ENCODE results near the gene STRIT1. TPM values are rescaled to one million over a fixed set of nuclear protein-coding genes. Genes with fewer than 3 reads are reported as not detected.
"Not testable (repeated sequence)": the region's sequence is repeated elsewhere in the genome, so short reads cannot be mapped to it uniquely, and the experiment has no call there.

STRIT1 gene
- polyA plus RNA-seq, 3 donors: 1.9 TPM

DNA sequence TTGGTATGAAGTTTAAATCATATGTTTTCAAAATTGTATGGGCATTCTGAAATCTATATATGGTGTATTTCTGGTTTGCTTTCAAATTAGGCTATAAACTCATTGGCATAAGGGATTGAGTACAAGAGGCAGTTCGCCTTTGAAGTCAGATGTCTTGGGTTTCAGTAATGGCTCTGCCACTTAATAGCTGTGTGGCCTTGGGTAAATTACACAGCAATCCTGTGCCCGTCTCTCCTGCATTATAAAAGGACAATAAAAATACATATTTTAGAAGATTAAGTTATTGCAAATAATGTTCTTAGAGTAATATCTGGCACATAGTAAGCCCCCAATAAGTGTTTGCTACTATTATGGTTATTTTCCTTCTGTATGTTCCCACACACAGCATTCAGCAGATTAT, 20.4 kb upstream of the STRIT1 start:
- no peak for DNase-seq (ENCODE audit: low read depth in 3 of 3, low spot score in 2 of 3)

GRCh38 chr3:155313300-155313699, 19.8 kb upstream of the STRIT1 start:
- no peak for DNase-seq (ENCODE audit: low read depth in 3 of 3, low spot score in 2 of 3)

- no peak for DNase-seq (ENCODE audit: low read depth in 3 of 3, low spot score in 2 of 3)
Observed at GRCh38 chr3:155312781-155313180, 19.3 kb upstream of the STRIT1 start.

DNA sequence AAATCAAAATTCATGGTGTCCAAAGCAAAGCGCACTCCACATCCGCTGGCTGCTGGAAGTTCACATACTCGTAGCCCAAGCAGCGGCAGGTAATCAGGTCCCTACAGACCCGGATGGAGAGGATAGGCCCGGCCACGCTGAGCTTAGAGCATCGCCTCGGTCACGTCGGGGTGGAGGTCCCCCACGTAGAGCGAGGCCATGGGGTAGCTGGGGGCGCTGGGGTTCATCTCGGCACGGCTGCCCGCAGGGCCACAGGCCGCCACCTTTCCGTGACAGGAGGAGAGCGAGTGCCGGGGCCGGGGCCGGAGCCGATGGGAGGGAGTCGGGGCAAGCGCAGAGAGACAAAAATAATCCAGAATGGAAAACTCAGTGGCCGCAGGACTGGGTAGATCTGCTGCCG, 16.1 kb upstream of the STRIT1 start:
- DNase-seq (ENCODE audit: low read depth in 3 of 3, low spot score in 2 of 3): no peak

- DNase-seq (ENCODE audit: low read depth in 3 of 3, low spot score in 2 of 3): no peak
Observed at GRCh38 chr3:155308831-155309230, 15.3 kb upstream of the STRIT1 start.

DNA sequence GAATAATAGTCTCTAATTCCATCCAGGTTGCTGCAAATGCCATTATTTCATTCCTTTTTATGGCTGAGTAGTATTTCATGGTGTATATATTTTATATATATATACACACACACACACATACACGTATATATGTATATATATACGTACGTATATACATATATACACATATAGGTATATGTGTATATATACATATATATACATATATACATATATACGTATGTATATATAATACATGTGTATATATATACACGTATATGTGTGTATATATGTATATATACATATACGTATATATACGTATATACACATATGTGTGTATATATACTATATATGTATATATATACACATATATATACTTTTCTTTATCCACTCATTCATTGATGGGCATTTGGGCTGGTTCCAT, 13.7 kb upstream of the STRIT1 start:
- DNase-seq (ENCODE audit: low read depth in 3 of 3, low spot score in 2 of 3): no peak

DNA sequence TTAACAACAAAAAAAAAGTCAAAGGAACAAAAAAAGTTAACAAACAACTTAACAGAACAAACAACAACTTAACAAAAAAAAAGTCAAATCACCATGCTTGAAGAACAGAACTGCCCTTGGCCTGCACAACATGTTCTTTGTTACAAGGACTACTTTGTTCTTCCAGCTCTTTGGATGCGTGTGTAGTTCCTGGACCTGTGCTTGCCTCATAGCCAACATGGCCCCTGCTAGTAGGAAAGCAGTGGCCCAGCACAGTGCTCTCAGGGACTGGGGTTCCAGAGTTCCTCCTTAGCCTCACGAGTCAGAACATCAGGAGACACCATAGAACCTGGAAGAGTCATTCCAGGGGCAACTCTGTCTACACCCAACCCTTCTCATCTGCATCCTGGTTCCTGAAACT, 10.9 kb upstream of the STRIT1 start:
- no peak for DNase-seq (ENCODE audit: low read depth in 3 of 3, low spot score in 2 of 3)

DNA sequence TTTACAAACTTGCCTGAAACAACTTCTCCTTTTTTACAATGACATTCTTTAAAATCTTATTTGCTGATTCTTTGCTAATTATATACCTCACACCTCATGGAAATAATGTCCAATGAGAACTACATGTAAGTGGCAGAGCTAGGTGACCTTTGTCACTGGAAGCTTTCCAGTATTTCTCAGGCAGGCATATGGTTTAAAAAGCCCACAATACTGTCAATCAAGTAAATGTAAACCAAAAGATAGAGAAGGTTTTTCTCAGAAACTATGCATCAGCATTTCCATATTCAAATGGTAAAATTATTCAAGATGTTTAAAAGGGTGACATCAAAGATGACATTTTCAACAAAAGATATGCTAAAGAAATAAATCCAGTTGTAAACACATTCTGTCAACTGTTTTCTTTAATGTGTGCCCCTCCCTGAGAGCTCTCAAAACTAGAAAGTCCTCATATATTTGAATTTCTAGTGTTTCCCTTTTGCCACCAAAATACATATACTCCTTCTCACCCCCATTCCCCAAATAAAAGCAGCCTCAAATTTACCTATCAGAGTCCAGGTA, 10.1 kb upstream of the STRIT1 start:
- DNase-seq (ENCODE audit: low read depth in 3 of 3, low spot score in 2 of 3): no peak

- DNase-seq (ENCODE audit: low read depth in 3 of 3, low spot score in 2 of 3): no peak
Observed at GRCh38 chr3:155302891-155303290, 9.4 kb upstream of the STRIT1 start.

DNA sequence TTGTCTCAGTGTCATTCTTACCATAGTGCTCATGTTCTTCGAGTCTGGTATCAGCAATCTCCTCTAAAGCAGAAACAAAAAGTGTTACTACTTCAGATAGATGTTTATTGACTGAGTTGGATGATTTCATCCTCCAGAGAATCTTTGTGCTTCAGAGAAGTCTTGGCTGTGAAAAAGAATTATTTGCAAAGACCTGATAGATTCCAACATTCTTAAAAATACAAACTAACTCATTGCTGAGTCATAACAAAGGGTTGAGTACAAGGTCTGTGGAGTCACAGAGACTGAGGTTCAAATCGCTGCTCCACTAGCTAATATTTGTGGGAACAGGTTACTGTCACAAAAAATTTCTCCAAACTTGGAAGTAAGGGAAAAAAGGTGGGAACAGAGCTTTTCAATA, 9.0 kb upstream of the STRIT1 start:
- no peak for DNase-seq (ENCODE audit: low read depth in 3 of 3, low spot score in 2 of 3)

DNA sequence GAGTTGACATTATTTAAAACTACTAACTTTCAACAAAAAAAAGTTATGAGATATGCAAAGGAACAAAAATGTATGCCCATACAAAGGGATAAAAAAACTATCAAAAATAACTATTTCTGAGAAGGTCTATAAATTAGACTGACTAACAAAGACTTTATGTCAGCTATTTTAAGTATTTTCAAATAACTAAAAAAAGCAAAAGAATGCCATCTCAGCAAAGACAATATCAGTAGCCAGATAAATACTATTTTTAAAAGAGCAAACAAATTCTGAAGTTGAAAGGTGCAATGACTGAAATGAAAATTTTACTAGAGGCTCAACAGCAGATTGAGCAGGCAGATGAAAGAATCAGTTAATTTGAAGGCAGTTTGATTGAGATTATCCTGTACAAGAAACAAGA, 3.6 kb upstream of the STRIT1 start:
- DNase-seq (ENCODE audit: low read depth in 3 of 3, low spot score in 2 of 3): no peak

GRCh38 chr3:155296413-155296812, 2.9 kb upstream of the STRIT1 start:
- no peak for DNase-seq (ENCODE audit: low read depth in 3 of 3, low spot score in 2 of 3)

DNA sequence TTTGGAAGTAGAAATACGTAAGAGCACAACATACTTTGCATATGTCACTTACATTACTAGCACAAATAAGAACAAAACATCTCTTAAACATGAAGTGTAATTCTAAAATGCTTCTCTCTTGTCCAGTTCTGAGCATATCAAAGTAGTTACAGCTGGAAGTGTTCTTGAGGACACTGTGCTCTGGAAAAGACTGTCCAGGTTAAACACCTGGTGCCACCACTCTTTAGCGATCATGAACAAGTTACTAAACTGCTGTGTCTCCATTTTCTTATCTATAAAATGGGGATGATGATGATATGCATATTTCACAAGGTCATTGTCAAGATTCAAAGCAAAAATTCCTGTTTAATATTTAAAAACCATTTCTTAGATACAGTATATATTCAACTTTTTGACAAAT, 790 bp downstream of the STRIT1 start:
- DNase-seq (ENCODE audit: low read depth in 3 of 3, low spot score in 2 of 3): no peak

DNA sequence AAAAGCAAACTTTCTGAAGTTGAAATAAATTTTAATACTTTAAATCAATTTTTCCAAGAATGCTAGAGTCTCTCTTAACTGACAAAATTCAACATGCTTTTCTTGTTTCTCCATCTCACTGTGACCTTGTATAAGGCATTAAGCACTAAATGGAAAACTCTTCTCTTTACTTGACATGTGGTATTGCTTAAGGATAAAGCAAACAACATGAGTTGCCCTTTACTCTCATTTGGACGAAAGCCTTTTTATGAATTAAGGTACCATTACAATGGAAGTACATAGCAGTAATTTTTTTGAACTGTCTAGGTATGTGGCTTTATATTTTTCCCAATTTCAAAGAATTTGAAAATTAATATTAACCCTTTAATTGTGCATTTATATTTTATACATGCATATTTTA, 1.4 kb downstream of the STRIT1 start:
- DNase-seq (ENCODE audit: low read depth in 3 of 3, low spot score in 2 of 3): no peak

GRCh38 chr3:155286736-155287135, 6.7 kb downstream of the STRIT1 start:
- DNase-seq (ENCODE audit: low read depth in 3 of 3, low spot score in 2 of 3): no peak

- no peak for DNase-seq (ENCODE audit: low read depth in 3 of 3, low spot score in 2 of 3)
Observed at GRCh38 chr3:155285936-155286335, 7.5 kb downstream of the STRIT1 start.

DNA sequence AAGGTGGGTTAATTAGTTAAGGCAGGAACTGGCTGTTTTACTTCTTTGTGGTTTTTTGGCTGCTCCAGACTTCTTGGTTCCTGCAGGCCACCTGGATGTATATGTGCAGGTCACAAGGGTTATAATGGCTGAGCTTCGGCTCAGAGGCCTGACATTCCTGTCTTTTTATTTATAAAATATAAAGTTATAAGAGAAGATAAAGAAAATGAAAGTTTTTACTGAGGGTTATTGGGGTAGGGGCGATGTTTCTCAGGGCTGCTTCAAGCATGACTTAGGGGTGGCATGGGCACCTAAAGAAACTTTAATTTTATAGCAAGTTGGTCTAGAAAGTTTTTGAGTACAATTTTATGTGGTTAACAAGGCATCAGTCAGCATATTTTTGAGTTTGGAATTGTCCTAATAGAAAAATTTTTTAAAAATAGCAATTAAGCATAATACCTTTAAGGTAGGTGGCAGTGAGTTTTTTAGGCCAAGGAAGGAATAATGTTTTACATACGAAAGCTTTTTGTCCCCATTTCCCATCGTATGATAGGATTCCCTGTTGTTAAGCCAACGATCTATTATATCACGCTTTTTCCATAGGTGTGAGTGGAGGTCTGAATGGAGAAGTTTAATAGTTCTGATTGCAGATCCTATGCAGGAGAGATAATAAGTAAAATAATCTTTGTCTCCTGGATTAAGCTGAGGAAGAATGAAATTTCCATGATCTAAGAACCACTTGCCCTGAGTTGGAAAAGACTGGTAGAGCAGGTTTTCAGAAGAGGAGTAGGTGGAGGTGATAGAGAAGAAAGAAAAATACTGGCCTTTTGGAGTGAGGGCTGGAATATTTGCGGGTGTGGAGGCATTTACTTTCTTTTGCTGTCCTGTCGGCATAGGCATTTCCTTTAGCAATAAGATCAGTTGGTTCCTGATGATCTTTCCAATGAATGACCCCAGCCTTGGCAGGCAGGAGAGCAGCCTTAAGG, 10.1 kb downstream of the STRIT1 start:
- no peak for DNase-seq (ENCODE audit: low read depth in 3 of 3, low spot score in 2 of 3)

- DNase-seq (ENCODE audit: low read depth in 3 of 3, low spot score in 2 of 3): no peak
Observed at GRCh38 chr3:155282385-155283091, 10.9 kb downstream of the STRIT1 start.

- DNase-seq (ENCODE audit: low read depth in 3 of 3, low spot score in 2 of 3): no peak
Observed at GRCh38 chr3:155281912-155282311, 11.6 kb downstream of the STRIT1 start.

DNA sequence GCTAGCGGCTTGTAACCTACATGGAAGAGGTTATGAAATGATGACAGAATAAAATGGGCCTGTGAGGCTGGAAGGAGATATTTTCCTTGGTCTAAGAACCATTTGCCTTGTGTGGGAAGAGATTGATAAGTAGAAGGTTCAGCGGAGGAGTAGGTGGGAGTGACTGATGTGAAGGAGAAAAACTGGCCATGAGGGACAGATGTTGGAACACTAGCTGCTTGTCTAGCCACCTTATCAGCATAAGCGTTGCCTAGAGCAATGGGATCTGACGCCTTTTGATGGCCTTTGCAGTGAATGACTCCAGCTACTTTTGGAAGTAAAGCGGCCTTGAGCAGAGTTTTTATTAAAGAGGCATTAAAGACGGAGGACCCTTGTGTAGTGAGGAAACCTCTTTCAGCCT, 17.4 kb downstream of the STRIT1 start:
- DNase-seq (ENCODE audit: low read depth in 3 of 3, low spot score in 2 of 3): not testable (repeated sequence)

GRCh38 chr3:155275159-155275754, 18.2 kb downstream of the STRIT1 start:
- not testable (repeated sequence) for DNase-seq (ENCODE audit: low read depth in 3 of 3, low spot score in 2 of 3)

Data from right renal cortex interstitium (tissue), 3 donors.